OCI-LY7 (cell line): ENCODE results near the gene TNN.

Experiments
- CTCF ChIP-seq: fragments of 200-600 bp; sonication (generic); conservative IDR thresholded peaks from 2 replicates; pipeline ENCODE4 v1.5.1; 2014; ENCODE audit warnings: mild to moderate bottlenecking, antibody characterized with exemption, low read length, moderate library complexity, mixed read lengths
- EZH2phosphoT487 ChIP-seq: fragments of 200-600 bp; sonication (generic); IDR thresholded peaks from 2 replicates; pipeline ENCODE4 v1.6.1; 2018; ENCODE audit warnings: low read depth, borderline replicate concordance, mild to moderate bottlenecking, mixed run types, antibody characterized with exemption, low read length, moderate library complexity, mixed read lengths

- TF ChIP-seq CTCF: no peak
- TF ChIP-seq EZH2phosphoT487: no peak
Measured at GRCh38 chr1:175062339-175062738, 5.3 kb upstream of the TNN start.
